Gastrocnemius medialis (tissue), 4 donors: ENCODE results near the gene PTGDS. TPM values are rescaled to one million over a fixed set of nuclear protein-coding genes. Genes with fewer than 3 reads are reported as not detected.

ENCODE experiments used
- ATAC-seq, 2 donors: fragments of 150-250 bp; one replicate each; pipeline ENCODE4 v1.9.1; 2016
- DNase-seq, 2 donors: peaks; one replicate each; pipeline ENCODE4 v3.0.0-alpha.2; 2019
- H3K27ac ChIP-seq, 4 donors: fragments of 200-600 bp; sonication (generic); 1 replicate in 1 of 4; 2 replicates in 3 of 4; pipeline ENCODE4 v1.5.1; 2016 to 2018; ENCODE audit warnings: mild to moderate bottlenecking in 2 of 4, moderate library complexity in 1 of 4
- H3K27me3 ChIP-seq, 3 donors: fragments of 200-600 bp; sonication (generic) in 2 of 3; 1 replicate in 1 of 3; 2 replicates in 2 of 3; pipeline versions ENCODE4 v1.5.1 to v1.6.0; 2016 to 2019; ENCODE audit warnings: mild to moderate bottlenecking in 1 of 3, moderate library complexity in 1 of 3
- H3K36me3 ChIP-seq, 2 donors: fragments of 200-600 bp; sonication (generic) in 1 of 2; one replicate each; pipeline ENCODE4 v1.5.1; 2017 to 2018
- H3K4me1 ChIP-seq, 2 donors: fragments of 200-600 bp; sonication (generic) in 1 of 2; one replicate each; pipeline ENCODE4 v1.5.1; 2016 to 2017; ENCODE audit warnings: mild to moderate bottlenecking in 2 of 2
- H3K4me3 ChIP-seq, 4 donors: fragments of 200-600 bp; sonication (generic) in 3 of 4; 1 replicate in 1 of 4; 2 replicates in 3 of 4; pipeline ENCODE4 v1.5.1; 2016 to 2019; ENCODE audit warnings: mild to moderate bottlenecking in 2 of 4
- H3K9me3 ChIP-seq, 3 donors: fragments of 200-600 bp; sonication (generic) in 2 of 3; 1 replicate in 1 of 3; 2 replicates in 2 of 3; pipeline ENCODE4 v1.5.1; 2016 to 2019
- POLR2A ChIP-seq, 2 donors: fragments of 450-650 bp; IDR thresholded peaks; one replicate each; pipeline ENCODE4 v1.6.1; 2017; ENCODE audit warnings: antibody characterized with exemption in 2 of 2, mild to moderate bottlenecking in 2 of 2, moderate library complexity in 2 of 2
- in situ Hi-C, 4 donors: fragments of 200-750 bp; cut with MboI; loops; one replicate each; pipeline versions ENCODE4 v1.15.0 to v1.8.0; 2017; ENCODE audit warnings: low sequenced_read_pairs in 4 of 4
- intact Hi-C: fragments of 100-400 bp; cut with DNase I; formaldehyde crosslinking; loops from one replicate; pipeline ENCODE4 v1.15.1; 2023; ENCODE audit warnings: low total_unique reads
- total RNA-seq, 4 donors: library from RNA; depleted of rRNA; stranded (reverse); fragments of >200 nt; gene quantifications; one replicate each; pipeline versions ENCODE4 v1.1.0 to v1.2.3, GENCODE V29; 2016
- TF ChIP-seq, protein P1 (sequence below), 5 experiments: fragments of 450-650 bp in 3 of 5; fragments of 200-600 bp in 2 of 5; sonication (generic) in 2 of 5; IDR thresholded peaks in 4 of 5; conservative IDR thresholded peaks in 1 of 5; 1 replicate in 4 of 5; 2 replicates in 1 of 5; pipeline ENCODE4 v1.5.1; 2016 to 2019; ENCODE audit warnings: antibody characterized with exemption in 5 of 5, mild to moderate bottlenecking in 3 of 5, moderate library complexity in 3 of 5

The PTGDS gene
- total RNA-seq, 4 donors from 2014 or later: 2.3 to 35.2 (median 27.0) TPM

DNA sequence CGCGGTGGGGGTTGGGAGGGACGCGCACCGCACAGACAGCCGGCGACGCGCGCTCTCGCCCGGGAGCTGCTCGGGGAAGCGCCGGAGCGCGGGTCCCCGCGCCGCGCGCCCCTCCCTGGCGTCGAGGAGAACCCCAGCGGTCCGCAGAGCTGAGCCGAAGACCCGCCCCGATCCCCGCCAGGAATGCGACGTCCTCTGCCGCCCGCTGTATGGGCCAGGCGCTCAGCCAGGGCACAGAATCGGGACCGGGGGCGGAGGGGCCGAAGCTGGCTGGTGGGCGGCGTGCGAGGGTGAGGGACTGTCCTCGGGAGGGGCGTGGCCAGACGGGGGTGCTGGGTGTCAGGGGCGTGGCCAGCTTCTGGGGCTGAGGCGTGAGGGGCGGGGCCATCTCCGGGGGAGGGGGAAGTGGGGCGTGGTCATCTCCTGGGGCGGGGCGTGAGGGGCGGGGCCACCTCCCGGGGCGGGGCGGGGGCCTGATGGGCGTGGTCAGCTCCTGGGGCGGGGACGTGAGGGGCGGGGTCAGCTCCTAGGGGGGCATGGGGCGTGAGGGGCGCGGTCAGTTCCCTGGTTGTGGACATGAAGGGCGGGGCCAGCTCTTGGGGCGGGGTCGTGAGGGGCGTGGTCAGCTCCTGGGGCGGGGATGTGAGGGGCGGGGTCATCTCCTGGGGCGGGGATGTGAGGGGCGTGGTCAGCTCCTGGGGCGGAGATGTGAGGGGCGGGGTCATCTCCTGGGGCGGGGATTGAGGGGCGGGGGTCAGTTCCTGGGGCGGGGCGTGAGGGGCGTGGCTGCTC is 965 bp downstream of the PTGDS start:
- in situ Hi-C loops: no loop called here
- Histone ChIP-seq H3K36me3 (no peaks in the 10 kb centered on the region), H3K4me3 (peak overlapping the region; percentile 46 to 67 (median 55)), H3K4me1 (peaks cover 0 to 8% of the 10 kb centered on the region in 2 donors), H3K27ac (peak overlapping the region; percentile 4 to 60 (median 31)), H3K27me3 (peaks cover 0 to 11% (median 9%) of the 10 kb centered on the region in 3 donors), H3K9me3 (no peaks in the 10 kb centered on the region)
- intact Hi-C loops: loop anchor here (1.0 kb wide), 1 partner anchor 14 kb away; the partner anchor contains the start of gene PAXX
- TF ChIP-seq POLR2A (IDR thresholded peaks at IDR 0.05): no peak
- TF ChIP-seq, protein P1, sequence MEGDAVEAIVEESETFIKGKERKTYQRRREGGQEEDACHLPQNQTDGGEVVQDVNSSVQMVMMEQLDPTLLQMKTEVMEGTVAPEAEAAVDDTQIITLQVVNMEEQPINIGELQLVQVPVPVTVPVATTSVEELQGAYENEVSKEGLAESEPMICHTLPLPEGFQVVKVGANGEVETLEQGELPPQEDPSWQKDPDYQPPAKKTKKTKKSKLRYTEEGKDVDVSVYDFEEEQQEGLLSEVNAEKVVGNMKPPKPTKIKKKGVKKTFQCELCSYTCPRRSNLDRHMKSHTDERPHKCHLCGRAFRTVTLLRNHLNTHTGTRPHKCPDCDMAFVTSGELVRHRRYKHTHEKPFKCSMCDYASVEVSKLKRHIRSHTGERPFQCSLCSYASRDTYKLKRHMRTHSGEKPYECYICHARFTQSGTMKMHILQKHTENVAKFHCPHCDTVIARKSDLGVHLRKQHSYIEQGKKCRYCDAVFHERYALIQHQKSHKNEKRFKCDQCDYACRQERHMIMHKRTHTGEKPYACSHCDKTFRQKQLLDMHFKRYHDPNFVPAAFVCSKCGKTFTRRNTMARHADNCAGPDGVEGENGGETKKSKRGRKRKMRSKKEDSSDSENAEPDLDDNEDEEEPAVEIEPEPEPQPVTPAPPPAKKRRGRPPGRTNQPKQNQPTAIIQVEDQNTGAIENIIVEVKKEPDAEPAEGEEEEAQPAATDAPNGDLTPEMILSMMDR (IDR thresholded peaks at IDR 0.05 in 4 of 5, conservative IDR thresholded peaks at IDR 0.05 in 1 of 5): no peak
- peak; percentile 29 to 45 for ATAC-seq
- DNase-seq: peak; percentile 33 to 57

DNA sequence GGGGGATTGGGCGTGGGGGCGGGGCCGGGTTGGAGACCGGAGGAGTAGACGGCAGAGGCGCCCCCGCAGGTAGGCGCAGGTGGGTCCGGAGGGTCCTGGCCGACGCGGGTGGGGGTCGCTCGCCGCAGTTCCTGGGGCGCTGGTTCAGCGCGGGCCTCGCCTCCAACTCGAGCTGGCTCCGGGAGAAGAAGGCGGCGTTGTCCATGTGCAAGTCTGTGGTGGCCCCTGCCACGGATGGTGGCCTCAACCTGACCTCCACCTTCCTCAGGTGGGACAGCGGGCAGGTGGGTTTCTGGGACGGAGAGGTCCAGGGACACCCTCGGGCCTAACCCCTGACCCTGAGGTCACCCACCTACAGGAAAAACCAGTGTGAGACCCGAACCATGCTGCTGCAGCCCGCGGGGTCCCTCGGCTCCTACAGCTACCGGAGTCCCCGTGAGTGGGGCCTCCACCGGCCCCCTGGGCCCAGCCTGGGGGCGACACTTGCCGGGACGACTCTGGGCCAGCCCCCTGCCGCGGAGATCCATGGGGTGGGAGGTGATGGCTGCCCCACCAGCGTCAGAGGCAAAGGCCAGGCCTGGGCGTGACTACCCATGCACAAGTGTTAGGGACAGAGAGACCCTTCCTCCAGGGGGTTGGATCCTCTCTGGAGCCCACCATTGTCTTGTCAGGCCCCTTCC is 1.7 kb downstream of the PTGDS start:
- DNase-seq (no peak), ATAC-seq (peak in 1 of 2 donors; percentile 3)
- no peaks in the 10 kb centered on the region for H3K9me3 ChIP-seq
- no peaks in the 10 kb centered on the region for H3K36me3 ChIP-seq
- H3K4me3 ChIP-seq: no peak overlapping the region
- peaks cover 0 to 8% of the 10 kb centered on the region in 2 donors for H3K4me1 ChIP-seq
- intact Hi-C loops (loop anchor here (1.0 kb wide), 1 partner anchor 13 kb away; the partner anchor contains the start of gene PAXX), in situ Hi-C loops (no loop called here)
- H3K27ac ChIP-seq: no peak overlapping the region
- TF ChIP-seq, protein P1 (IDR thresholded peaks at IDR 0.05 in 4 of 5, conservative IDR thresholded peaks at IDR 0.05 in 1 of 5): no peak
- no peak for TF ChIP-seq POLR2A (IDR thresholded peaks at IDR 0.05)
- H3K27me3 ChIP-seq: peaks cover under 1 to 15% (median 14%) of the 10 kb centered on the region in 3 donors

DNA sequence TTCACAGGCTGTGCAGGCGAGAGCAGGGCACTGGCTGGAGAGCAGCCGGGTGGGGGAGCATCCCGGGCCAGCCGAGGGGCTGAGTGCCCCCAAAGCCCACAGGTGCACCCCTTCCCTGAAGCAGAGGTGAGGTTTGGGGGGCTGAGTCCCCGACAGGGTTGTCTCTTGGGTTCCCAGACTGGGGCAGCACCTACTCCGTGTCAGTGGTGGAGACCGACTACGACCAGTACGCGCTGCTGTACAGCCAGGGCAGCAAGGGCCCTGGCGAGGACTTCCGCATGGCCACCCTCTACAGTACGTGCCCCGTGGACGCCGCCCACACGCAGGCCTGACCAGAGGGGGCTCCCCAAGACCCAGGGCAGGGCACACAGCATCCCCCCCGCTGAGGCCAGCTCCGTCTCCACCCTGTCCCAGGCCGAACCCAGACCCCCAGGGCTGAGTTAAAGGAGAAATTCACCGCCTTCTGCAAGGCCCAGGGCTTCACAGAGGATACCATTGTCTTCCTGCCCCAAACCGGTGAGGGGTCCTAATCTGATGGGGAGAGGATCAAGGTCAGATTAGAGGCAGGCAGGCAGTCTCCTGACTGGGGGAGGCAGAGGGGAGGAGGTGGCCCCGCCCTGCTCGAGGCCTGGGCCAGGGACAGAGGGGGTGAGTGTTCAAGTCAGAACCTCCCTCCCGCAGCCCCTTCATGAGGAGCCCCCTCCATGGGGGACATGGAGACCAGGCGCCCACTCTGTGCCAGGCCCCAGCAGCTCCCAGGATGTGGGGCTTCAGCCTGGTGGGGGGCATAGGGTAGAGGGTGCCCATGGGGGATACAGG is 2.7 kb downstream of the PTGDS start:
- ATAC-seq: no peak
- Histone ChIP-seq H3K27ac (peak overlapping the region in 1 of 4 donors; percentile 27), H3K9me3 (no peaks in the 10 kb centered on the region), H3K27me3 (peaks cover 6 to 24% (median 23%) of the 10 kb centered on the region in 3 donors), H3K4me1 (peaks cover 0 to 8% of the 10 kb centered on the region in 2 donors), H3K36me3 (no peaks in the 10 kb centered on the region), H3K4me3 (no peak overlapping the region)
- TF ChIP-seq POLR2A (IDR thresholded peaks at IDR 0.05): no peak
- in situ Hi-C loops (no loop called here), intact Hi-C loops (no loop called here)
- DNase-seq: no peak

DNA sequence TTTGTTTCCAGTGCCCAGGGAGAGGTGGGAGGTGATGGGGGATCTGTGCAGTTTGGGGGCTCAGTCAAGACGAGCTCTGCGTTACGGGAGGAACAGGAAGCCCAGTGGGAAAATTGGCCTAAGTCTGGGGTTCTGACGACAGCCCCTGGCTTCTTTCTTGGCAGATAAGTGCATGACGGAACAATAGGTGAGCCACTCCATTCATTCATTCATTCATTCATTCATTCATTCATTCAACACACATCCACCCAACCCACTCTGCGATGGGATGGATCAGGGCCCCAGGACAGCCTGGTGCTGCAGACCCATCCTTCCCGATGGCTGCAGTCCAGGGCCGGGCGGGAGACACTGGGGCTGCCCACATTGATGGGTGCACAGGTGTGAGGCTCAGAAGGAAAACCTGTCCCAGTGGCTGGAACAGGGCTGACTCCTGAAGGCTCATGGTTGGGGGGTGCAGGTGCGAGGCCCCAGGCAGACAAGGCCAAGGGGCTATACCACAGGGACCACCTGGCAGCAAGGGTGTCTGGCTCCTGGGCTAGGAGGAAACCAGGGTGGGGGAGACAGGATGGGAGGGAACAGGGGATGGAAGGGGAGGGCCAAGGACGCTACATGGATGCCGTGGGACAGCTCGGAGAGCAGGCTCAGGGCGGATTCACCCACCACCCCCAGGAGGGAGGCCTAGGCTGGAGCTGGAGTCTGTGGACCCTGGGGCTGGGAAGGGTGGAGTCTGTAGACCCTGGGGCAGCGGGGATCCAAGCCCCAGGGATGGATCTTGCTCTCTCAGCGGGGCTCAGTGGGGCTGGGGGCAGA is 3.6 kb downstream of the PTGDS start:
- intact Hi-C loops: no loop called here
- no peak overlapping the region for H3K4me3 ChIP-seq
- H3K27ac ChIP-seq: peak overlapping the region in 3 of 4 donors; percentile 18 to 64 (median 64)
- ATAC-seq (no peak), DNase-seq (no peak)
- in situ Hi-C loops: no loop called here
- H3K27me3 ChIP-seq: peaks cover 13 to 33% (median 32%) of the 10 kb centered on the region in 3 donors
- no peaks in the 10 kb centered on the region for H3K36me3 ChIP-seq
- H3K4me1 ChIP-seq: peaks cover 0 to 12% of the 10 kb centered on the region in 2 donors
- H3K9me3 ChIP-seq: no peaks in the 10 kb centered on the region
- TF ChIP-seq, protein P1 (IDR thresholded peaks at IDR 0.05 in 4 of 5, conservative IDR thresholded peaks at IDR 0.05 in 1 of 5): no peak
- no peak for TF ChIP-seq POLR2A (IDR thresholded peaks at IDR 0.05)
